Measurements from ENCODE around the gene PHF19. TPM values are rescaled to one million over a fixed set of nuclear protein-coding genes. Genes with fewer than 3 reads are reported as not detected.
A peak's percentile ranks its signal among the peaks of the same experiment; 100 is the strongest.

The PHF19 gene
- total and polyA plus RNA-seq, 2 donors (not counting 3 experiments of a cell fraction or from before 2014, with no cell fraction given): 102 to 153 TPM

GRCh38 chr9:120853198-120853597 lies 23.8 kb downstream of the PHF19 start:
- TF ChIP-seq MAX (IDR thresholded peaks at IDR 0.05; ENCODE audit: insufficient read depth, insufficient read length) (no peak), EZH2 (IDR thresholded peaks at IDR 0.05; ENCODE audit: borderline replicate concordance, low read depth, low read length, severe bottlenecking) (no peak), POLR2AphosphoS5 (IDR thresholded peaks at IDR 0.05; ENCODE audit: insufficient read depth, low read depth, low read length) (no peak), MYC (IDR thresholded peaks at IDR 0.05; ENCODE audit: low read depth, low read length) (no peak), POLR2A (IDR thresholded peaks at IDR 0.05; ENCODE audit: low read depth, low read length) (no peak), JUN (IDR thresholded peaks at IDR 0.05; ENCODE audit: borderline replicate concordance, insufficient read depth, insufficient read length, low read depth) (no peak), FOS (IDR thresholded peaks at IDR 0.05; ENCODE audit: borderline replicate concordance, insufficient read depth, low read length) (no peak), CTCF (IDR thresholded peaks at IDR 0.05; ENCODE audit: extremely low read depth in 1 of 2, insufficient read depth in 1 of 2, low read depth in 1 of 2, low read length in 2 of 2) (no peak), GATA2 (IDR thresholded peaks at IDR 0.05; ENCODE audit: insufficient read depth, insufficient read length, low read depth, low read length) (no peak)
- BruUV-seq (replicated peaks): no TSS peak
- H3K27me3 ChIP-seq (ENCODE audit: control insufficient read depth in 2 of 2, insufficient read depth in 2 of 2, low read length in 2 of 2): no peaks in the 10 kb centered on the region
- peaks cover 3 to 6% of the 10 kb centered on the region in 2 experiments for H3K36me3 ChIP-seq (ENCODE audit: control insufficient read depth in 2 of 2, extremely low read depth in 1 of 2, insufficient read depth in 2 of 2, low read length in 2 of 2)
- H4K20me1 ChIP-seq (replicated peaks; ENCODE audit: control insufficient read depth, extremely low read depth, insufficient read depth, low read length): no peaks in the 10 kb centered on the region
- H3K9ac ChIP-seq (replicated peaks; ENCODE audit: extremely low read depth, insufficient read depth, low read length): no peak overlapping the region
- CTCF ChIA-PET: interaction anchor here (0.9 kb wide), 1 partner anchor 20 kb away, joined by 3 read pairs; no protein-coding TSS in a partner anchor
- H3K27ac ChIP-seq (ENCODE audit: insufficient read depth, low read depth, low read length): no peak overlapping the region
- POLR2A ChIA-PET: no interaction called here
- peak; percentile 58 for FAIRE-seq
- no peak overlapping the region for H3K4me3 ChIP-seq (replicated peaks in 1 of 3; ENCODE audit: insufficient read depth in 1 of 3, low read depth in 1 of 3, low read length in 3 of 3)
- peaks cover 2% of the 10 kb centered on the region for H3K4me1 ChIP-seq (ENCODE audit: control insufficient read depth, extremely low read depth, insufficient read depth, low read length)
- no peak for DNase-seq (ENCODE audit: low read depth, low spot score)
- H2AFZ ChIP-seq (ENCODE audit: low read depth, low read length): no peak overlapping the region
- H3K9me1 ChIP-seq (replicated peaks; ENCODE audit: control insufficient read depth, extremely low read depth, insufficient read depth, low read length): no peaks in the 10 kb centered on the region
- dilution Hi-C loops (cut with MboI; ENCODE audit: extremely low pct_ligation_motif_present, low sequenced_read_pairs): no loop called here
- H3K79me2 ChIP-seq (ENCODE audit: control insufficient read depth, insufficient read depth, low read length): no peaks in the 10 kb centered on the region
- H3K4me2 ChIP-seq (ENCODE audit: insufficient read depth, low read length): no peak overlapping the region
- H3K9me3 ChIP-seq (replicated peaks; ENCODE audit: control insufficient read depth, insufficient read depth, low read length): no peaks in the 10 kb centered on the region
- intact Hi-C loops (cut with micrococcal nuclease): no loop called here
